Lower lobe of right lung (tissue), 2 donors: Measurements from ENCODE around the gene COL4A6. TPM values are rescaled to one million over a fixed set of nuclear protein-coding genes. Genes with fewer than 3 reads are reported as not detected.

Experiments used
- ATAC-seq, 2 donors: fragments of 200-7000 bp; cut with Tn5 transposase; one replicate each; pipeline ENCODE4 v1.9.1; 2020 to 2022; ENCODE audit warnings: mild to moderate bottlenecking in 2 of 2, moderate library complexity in 2 of 2
- DNase-seq: peaks from one replicate; pipeline ENCODE4 v3.0.0-alpha.2; 2020
- H3K27ac ChIP-seq: fragments of 200-600 bp; one replicate; pipeline ENCODE4 v1.8.0; 2022
- H3K27me3 ChIP-seq: fragments of 200-600 bp; one replicate; pipeline ENCODE4 v1.8.0; 2022; ENCODE audit warnings: low read depth
- H3K36me3 ChIP-seq: fragments of 200-600 bp; one replicate; pipeline ENCODE4 v1.8.0; 2022; ENCODE audit warnings: mild to moderate bottlenecking
- H3K4me1 ChIP-seq: fragments of 200-600 bp; one replicate; pipeline ENCODE4 v1.8.0; 2022
- H3K4me3 ChIP-seq: fragments of 200-600 bp; one replicate; pipeline ENCODE4 v1.8.0; 2022; ENCODE audit warnings: mild to moderate bottlenecking
- H3K9me3 ChIP-seq: fragments of 200-600 bp; one replicate; pipeline ENCODE4 v1.8.0; 2022
- intact Hi-C: fragments of 100-400 bp; cut with DNase I; formaldehyde crosslinking; loops from one replicate; pipeline ENCODE4 v1.11.0; 2022
- total RNA-seq: library from RNA; stranded (reverse); fragmentation: NEBNext Ultra II Directional; extraction: Animal tissue kit (Norgen Biotek cat#: 25700); gene quantifications from one replicate; pipeline ENCODE4 v1.2.1, GENCODE V29; 2021
- TF ChIP-seq, protein P1 (sequence below): fragments of 200-600 bp; IDR thresholded peaks from one replicate; pipeline ENCODE4 v1.8.0; 2022; ENCODE audit warnings: antibody characterized with exemption, mild to moderate bottlenecking
- donor health status: DM: no; HTN: yes; CAD: no; lungs with severe emphysema.

COL4A6 gene
- total RNA-seq, 1 donor from 2014 or later, result 1.8 TPM

DNA sequence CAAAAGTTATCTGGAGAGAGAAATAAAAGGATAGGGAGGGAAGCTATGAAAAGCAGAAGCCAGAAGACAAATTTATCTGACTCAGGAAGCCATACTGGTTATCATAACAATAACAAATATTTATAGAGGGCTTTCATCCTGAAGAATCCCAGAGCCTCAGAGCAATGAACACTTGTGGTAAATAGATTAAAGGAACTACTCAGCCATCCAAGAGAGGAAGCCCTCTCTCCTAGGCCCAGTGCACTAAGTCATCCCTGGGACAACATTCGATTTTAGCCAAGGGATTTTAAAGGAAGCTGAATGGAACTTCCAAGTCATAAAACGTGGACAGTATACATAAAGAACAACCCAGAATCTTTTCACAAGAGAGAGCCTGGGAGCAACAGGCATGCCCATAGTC is 76.9 kb downstream of the COL4A6 start:
- Histone ChIP-seq H3K9me3 (no peaks in the 10 kb centered on the region), H3K36me3 (no peaks in the 10 kb centered on the region), H3K4me3 (no peak overlapping the region), H3K4me1 (no peaks in the 10 kb centered on the region), H3K27me3 (no peaks in the 10 kb centered on the region), H3K27ac (no peak overlapping the region)
- intact Hi-C loops, result no loop called here
- DNase-seq (no peak), ATAC-seq (no peak)
- TF ChIP-seq, protein P1, sequence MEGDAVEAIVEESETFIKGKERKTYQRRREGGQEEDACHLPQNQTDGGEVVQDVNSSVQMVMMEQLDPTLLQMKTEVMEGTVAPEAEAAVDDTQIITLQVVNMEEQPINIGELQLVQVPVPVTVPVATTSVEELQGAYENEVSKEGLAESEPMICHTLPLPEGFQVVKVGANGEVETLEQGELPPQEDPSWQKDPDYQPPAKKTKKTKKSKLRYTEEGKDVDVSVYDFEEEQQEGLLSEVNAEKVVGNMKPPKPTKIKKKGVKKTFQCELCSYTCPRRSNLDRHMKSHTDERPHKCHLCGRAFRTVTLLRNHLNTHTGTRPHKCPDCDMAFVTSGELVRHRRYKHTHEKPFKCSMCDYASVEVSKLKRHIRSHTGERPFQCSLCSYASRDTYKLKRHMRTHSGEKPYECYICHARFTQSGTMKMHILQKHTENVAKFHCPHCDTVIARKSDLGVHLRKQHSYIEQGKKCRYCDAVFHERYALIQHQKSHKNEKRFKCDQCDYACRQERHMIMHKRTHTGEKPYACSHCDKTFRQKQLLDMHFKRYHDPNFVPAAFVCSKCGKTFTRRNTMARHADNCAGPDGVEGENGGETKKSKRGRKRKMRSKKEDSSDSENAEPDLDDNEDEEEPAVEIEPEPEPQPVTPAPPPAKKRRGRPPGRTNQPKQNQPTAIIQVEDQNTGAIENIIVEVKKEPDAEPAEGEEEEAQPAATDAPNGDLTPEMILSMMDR, result no peak

DNA sequence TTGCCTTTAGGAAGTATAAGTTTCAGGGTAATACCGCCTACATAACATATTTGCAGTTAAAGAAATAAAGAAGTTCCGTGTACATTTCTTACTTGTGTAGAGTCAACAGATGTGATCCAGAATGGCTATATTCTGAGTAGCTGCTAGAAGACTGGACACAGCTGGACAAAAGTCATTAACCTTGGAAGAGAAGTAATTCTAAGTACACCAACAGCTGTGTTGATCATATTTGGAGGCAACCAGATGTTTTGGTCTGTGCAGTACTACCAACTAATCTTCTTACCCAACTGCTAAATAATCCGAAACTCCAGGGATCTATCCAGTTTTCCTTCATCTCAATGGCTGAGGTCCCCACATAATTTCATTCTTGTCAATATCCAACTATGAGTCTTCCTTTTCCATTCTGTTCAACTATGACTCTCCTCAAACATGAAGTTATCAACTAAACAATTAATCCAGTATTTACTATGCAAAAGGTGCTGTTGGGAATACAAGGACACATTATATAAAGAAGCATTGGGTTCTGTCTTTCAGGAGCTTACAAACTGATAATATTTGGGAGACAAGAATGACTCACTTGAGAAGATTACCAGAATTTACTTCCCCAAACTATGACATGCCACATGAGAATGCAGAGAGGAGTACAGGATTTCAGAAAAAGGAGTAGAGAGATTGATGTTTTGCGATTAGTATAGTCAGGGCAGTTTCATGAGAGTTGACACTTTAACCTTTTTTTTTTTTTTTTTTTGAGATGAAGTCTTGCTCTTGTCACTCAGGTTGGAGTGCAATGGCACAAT is 78.2 kb downstream of the COL4A6 start:
- no peak overlapping the region for H3K27ac ChIP-seq
- TF ChIP-seq, protein P1, result no peak
- no peak for ATAC-seq
- intact Hi-C loops, result no loop called here
- no peaks in the 10 kb centered on the region for H3K27me3 ChIP-seq
- no peak overlapping the region for H3K4me3 ChIP-seq
- H3K9me3 ChIP-seq, result no peaks in the 10 kb centered on the region
- no peak for DNase-seq
- no peaks in the 10 kb centered on the region for H3K36me3 ChIP-seq
- no peaks in the 10 kb centered on the region for H3K4me1 ChIP-seq

DNA sequence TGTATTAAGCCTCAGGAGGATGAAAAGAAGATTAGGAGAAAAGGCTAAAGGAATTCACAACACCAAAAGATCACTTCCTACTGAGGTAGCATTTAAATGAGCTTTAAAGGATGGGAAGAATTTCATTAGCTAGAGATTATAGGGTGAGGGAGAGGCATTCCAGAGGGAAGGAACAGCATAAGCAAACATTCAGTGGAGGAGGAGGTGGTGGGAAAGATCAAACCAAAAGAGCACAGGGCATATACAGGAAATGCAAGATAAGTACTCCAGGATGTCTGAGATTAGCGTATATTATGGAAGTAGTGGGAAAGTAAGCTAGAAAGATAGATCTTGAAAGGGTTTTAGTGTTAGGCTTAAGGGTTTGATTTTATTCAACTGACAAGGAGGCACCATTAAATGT is 84.8 kb downstream of the COL4A6 start:
- Histone ChIP-seq H3K4me3 (no peak overlapping the region), H3K4me1 (no peaks in the 10 kb centered on the region), H3K27ac (no peak overlapping the region), H3K36me3 (no peaks in the 10 kb centered on the region), H3K9me3 (no peaks in the 10 kb centered on the region), H3K27me3 (no peaks in the 10 kb centered on the region)
- intact Hi-C loops, result no loop called here
- TF ChIP-seq, protein P1, result no peak
- DNase-seq (no peak), ATAC-seq (no peak)

DNA sequence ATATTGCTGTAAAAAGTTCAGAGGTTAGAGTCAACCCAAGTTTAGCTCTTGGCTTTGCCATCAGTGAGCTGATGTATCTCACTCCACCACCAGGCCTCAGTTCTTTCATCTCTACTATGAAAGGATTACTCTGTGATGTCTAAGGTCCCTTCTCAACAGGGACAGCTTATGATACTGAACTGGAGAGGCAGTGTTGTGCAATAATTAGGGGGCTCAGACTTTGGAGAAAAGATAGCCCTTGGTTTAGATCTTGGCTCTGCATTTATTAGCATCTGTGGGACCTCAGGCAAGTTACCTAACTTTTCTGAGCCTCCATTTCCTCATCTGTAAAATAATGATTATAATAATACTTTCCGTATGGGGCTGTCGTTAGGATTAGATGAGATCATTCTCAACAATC is 89.0 kb downstream of the COL4A6 start:
- no peaks in the 10 kb centered on the region for H3K9me3 ChIP-seq
- H3K4me1 ChIP-seq, result no peaks in the 10 kb centered on the region
- no peaks in the 10 kb centered on the region for H3K36me3 ChIP-seq
- no peaks in the 10 kb centered on the region for H3K27me3 ChIP-seq
- ATAC-seq (no peak), DNase-seq (no peak)
- intact Hi-C loops, result no loop called here
- no peak overlapping the region for H3K27ac ChIP-seq
- H3K4me3 ChIP-seq, result no peak overlapping the region
- TF ChIP-seq, protein P1, result no peak

DNA sequence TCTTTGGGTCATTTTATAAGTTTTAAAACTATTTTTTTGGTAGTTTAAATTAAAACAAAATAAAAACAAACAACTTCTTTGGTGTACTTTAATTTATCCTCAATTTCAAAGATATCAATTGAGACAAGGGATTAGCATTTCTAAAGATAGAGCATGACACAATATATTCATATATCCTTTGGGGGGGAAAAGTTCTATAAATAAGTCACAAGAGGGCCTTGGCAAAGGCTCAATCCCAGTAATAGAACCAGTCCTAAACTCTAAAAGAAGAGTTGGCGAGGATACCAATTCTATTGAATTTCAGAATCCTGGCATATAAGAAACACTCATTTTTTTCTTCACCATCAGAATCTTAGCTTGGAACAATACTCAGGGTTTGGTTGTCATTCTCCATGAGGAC is 89.7 kb downstream of the COL4A6 start:
- TF ChIP-seq, protein P1, result no peak
- Histone ChIP-seq H3K36me3 (no peaks in the 10 kb centered on the region), H3K9me3 (no peaks in the 10 kb centered on the region), H3K27ac (no peak overlapping the region), H3K27me3 (no peaks in the 10 kb centered on the region), H3K4me3 (no peak overlapping the region), H3K4me1 (no peaks in the 10 kb centered on the region)
- ATAC-seq (no peak), DNase-seq (no peak)
- intact Hi-C loops, result no loop called here
